BE2C (cell line): ENCODE data around the gene LRP6.
A peak's percentile ranks its signal among the peaks of the same experiment; 100 is the strongest.
"Not testable (repeated sequence)": the region's sequence is repeated elsewhere in the genome, so short reads cannot be mapped to it uniquely, and the experiment has no call there.

Experiments used
- DNase-seq: peaks from one replicate; pipeline ENCODE4 v3.0.0-alpha.2; 2020
- H3K27me3 ChIP-seq: fragments of 250-450 bp; sonication (Bioruptor Pico); 2 replicates; pipeline ENCODE4 v1.5.1; 2020; ENCODE audit warnings: mild to moderate bottlenecking
- H3K36me3 ChIP-seq: fragments of 250-450 bp; sonication (Bioruptor Pico); 2 replicates; pipeline ENCODE4 v1.5.1; 2020; ENCODE audit warnings: mild to moderate bottlenecking
- H3K4me1 ChIP-seq: fragments of 250-450 bp; sonication (Bioruptor Pico); 2 replicates; pipeline ENCODE4 v1.5.1; 2020
- H3K4me3 ChIP-seq: 2 replicates; pipeline ENCODE4 v1.5.1; 2011; ENCODE audit warnings: low read depth, low read length
- H3K9me3 ChIP-seq: fragments of 250-450 bp; sonication (Bioruptor Pico); 2 replicates; pipeline ENCODE4 v1.5.1; 2020
- TF ChIP-seq, protein P1 (sequence below): IDR thresholded peaks from 2 replicates; pipeline ENCODE4 v1.5.1; 2012; ENCODE audit warnings: mild to moderate bottlenecking, low read depth, low read length

The LRP6 gene

DNA sequence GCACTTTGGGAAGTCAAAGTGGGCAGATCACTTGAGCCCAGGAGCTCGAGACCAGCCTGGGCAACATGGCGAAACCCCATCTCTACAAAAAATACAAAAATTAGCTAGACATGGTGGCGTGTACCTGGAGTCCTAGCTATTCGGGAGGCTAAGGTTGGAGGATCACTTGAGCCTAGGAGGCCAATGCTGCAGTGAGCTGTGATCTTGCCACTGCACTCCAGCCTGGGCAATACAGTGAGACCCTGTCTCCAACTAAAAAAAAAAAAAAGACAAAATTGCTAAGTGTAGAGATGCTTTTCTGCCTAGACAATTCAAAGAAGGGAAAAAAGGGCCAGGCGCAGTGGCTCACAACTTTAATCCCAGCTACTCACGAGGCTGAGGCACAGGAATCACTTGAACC is 3.4 kb upstream of the LRP6 start:
- Histone ChIP-seq H3K9me3 (no peaks in the 10 kb centered on the region), H3K4me1 (peaks cover 3% of the 10 kb centered on the region), H3K36me3 (no peaks in the 10 kb centered on the region), H3K27me3 (no peaks in the 10 kb centered on the region), H3K4me3 (no peak overlapping the region)
- TF ChIP-seq, protein P1, sequence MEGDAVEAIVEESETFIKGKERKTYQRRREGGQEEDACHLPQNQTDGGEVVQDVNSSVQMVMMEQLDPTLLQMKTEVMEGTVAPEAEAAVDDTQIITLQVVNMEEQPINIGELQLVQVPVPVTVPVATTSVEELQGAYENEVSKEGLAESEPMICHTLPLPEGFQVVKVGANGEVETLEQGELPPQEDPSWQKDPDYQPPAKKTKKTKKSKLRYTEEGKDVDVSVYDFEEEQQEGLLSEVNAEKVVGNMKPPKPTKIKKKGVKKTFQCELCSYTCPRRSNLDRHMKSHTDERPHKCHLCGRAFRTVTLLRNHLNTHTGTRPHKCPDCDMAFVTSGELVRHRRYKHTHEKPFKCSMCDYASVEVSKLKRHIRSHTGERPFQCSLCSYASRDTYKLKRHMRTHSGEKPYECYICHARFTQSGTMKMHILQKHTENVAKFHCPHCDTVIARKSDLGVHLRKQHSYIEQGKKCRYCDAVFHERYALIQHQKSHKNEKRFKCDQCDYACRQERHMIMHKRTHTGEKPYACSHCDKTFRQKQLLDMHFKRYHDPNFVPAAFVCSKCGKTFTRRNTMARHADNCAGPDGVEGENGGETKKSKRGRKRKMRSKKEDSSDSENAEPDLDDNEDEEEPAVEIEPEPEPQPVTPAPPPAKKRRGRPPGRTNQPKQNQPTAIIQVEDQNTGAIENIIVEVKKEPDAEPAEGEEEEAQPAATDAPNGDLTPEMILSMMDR: no peak
- no peak for DNase-seq

DNA sequence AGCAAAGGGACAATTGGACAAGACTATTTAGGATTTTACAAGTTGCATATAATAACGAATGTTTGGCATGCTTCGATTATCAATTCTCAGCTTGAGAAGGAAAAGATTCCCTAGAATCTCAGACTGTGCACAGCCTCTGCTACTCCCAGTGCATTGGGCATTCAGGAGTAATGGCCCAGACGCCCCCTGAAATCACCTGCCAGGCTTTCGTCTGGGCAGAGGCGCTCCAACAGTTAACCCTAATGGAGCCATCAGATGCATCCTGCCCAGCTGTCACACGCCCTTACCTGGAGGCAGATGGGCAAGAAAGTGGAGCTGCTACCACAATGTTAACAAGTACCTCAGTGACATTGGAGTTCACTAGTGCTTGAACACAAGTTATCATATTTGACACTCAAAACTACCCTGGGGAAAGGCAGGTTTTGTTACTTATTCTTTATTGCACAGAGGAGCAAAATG is 927 bp upstream of the LRP6 start:
- H3K4me1 ChIP-seq: peaks cover 3% of the 10 kb centered on the region
- H3K4me3 ChIP-seq: peak overlapping the region; percentile 91
- DNase-seq: peak; percentile 14
- H3K27me3 ChIP-seq: no peaks in the 10 kb centered on the region
- H3K36me3 ChIP-seq: no peaks in the 10 kb centered on the region
- H3K9me3 ChIP-seq: no peaks in the 10 kb centered on the region
- TF ChIP-seq, protein P1: no peak

DNA sequence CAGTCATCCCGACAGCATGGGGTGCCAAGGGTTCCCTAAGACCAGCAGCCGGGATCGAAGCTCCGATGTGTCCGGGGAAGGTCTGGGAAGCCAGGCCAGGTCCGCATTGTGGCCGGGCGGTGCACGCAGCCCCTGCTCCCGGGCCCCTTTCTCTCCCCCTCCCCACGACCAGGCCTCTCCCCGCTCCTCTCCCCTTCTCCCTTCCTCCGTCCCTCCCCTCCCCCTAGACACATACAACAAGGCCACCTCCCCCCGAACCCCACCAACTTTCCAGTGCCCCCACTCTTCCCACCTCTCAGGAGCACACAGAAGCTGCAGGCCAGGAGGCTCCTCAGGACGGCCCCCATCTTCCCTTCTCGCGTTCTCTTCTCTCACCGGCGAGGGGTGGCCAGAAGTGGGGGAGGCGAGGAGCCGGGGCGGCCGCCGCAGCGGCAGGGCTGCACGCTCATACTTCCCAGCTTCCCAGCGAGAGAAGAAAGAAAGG is 413 bp downstream of the LRP6 start:
- Histone ChIP-seq H3K4me3 (peak overlapping the region; percentile 91), H3K27me3 (no peaks in the 10 kb centered on the region), H3K4me1 (peaks cover 3% of the 10 kb centered on the region), H3K9me3 (no peaks in the 10 kb centered on the region), H3K36me3 (no peaks in the 10 kb centered on the region)
- DNase-seq: peak; percentile 26
- TF ChIP-seq, protein P1: no peak

DNA sequence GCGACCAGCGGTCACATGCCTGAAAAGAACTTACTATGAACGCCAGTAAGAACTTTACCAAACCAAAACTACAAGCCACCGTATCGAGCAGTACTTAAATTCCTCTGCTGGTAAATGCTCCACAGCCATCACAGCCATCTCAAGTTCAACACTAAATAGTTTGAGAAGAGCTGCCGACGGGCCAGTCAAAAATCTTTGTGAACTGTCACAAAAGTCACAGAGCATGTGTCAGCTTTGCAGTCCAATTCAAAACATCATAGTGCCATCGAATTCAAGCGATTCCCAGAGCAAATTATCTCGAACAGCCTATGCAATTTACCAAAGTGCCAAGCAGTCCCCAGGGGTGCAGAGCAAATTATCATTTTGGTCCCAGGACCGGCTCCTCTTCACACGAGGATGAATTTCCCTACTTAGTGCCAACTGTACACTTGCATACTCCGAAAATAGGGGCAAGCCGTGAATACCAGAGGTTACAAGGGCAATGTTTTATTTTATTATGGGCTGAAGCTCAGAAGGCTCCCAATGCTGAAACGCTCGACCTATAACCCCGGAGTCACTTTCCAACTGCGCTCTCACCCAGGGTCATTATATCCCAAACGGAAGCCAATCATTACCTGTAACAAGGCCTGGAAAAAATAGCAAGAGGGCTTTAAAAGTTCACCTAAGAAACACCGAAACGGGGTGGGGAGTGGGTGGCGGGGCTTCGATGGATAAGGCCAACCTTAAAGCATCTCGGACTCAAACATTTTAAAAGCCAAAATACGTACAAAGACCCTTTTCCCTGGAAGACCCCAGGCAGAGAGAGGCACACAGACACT is 1.1 kb downstream of the LRP6 start:
- no peak for DNase-seq
- no peaks in the 10 kb centered on the region for H3K9me3 ChIP-seq
- peak overlapping the region; percentile 91 for H3K4me3 ChIP-seq
- no peaks in the 10 kb centered on the region for H3K27me3 ChIP-seq
- no peaks in the 10 kb centered on the region for H3K36me3 ChIP-seq
- TF ChIP-seq, protein P1: no peak
- H3K4me1 ChIP-seq: peaks cover 3% of the 10 kb centered on the region

DNA sequence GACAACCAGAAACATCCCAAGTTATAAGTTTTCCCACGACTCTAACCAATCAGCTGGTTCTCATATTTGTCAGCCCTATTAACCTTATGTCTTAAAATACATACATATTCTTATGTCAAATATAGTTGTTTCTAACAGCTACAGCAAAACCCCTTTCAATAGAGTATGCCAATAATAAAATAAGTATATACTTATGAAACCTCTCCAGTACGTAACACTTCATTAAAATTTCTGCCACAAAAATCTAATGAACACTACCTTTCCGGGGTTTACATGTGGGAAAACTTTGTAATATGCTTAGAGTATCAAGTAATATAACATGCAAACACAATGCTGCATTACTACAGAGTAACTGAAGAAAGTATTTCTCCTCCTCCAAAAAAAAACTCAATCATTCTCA is 1.8 kb downstream of the LRP6 start:
- Histone ChIP-seq H3K4me3 (peak overlapping the region; percentile 91), H3K27me3 (no peaks in the 10 kb centered on the region), H3K9me3 (no peaks in the 10 kb centered on the region), H3K4me1 (peaks cover 3% of the 10 kb centered on the region), H3K36me3 (no peaks in the 10 kb centered on the region)
- TF ChIP-seq, protein P1: no peak
- DNase-seq: no peak

DNA sequence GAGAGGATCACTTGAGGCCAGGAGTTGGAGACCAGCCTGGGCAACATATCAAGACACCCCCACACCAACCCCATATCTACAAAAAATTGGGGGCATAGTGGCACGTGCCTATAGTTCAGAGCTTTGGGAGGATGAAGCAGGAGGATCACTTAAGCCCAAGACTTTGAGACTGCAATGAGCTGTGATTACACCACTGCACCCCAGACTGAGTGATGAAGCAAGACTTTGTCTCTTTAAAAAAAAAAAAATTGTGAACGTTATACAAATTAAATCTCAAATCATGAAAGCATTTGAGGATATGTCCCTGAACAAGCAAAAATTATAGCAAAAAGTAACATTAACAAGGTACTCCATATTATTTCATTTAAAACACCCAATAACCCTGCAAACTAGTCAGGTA is 2.9 kb downstream of the LRP6 start:
- Histone ChIP-seq H3K4me3 (no peak overlapping the region), H3K27me3 (no peaks in the 10 kb centered on the region), H3K36me3 (no peaks in the 10 kb centered on the region), H3K4me1 (peaks cover 3% of the 10 kb centered on the region), H3K9me3 (no peaks in the 10 kb centered on the region)
- DNase-seq: no peak
- TF ChIP-seq, protein P1: no peak

DNA sequence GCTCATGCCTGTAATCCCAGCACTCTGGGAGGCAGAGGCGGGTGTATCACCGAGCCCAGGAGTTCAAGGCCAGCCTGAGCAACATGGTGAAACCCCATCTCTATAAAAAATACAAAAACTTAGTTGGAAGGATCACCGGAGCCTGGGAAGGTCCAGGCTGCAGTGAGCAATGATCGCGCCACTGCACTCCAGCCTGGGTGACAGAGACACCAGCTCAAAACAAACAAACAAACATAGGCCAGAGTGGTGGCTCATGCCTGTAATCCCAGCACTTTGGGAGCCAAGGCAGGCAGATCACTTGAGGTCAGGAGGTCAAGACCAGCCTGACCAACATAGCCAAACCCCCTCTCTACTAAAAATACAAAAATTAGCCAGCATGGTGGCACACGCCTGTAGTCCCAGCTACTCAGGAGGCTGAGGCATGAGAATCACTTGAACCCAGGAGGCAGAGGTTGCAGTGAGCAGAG is 10.5 kb downstream of the LRP6 start:
- H3K9me3 ChIP-seq, H3K36me3 ChIP-seq, H3K4me3 ChIP-seq, DNase-seq, H3K4me1 ChIP-seq, H3K27me3 ChIP-seq: not testable (repeated sequence)
